ENCODE measurements around the gene STK11IP. TPM values are rescaled to one million over a fixed set of nuclear protein-coding genes. Genes with fewer than 3 reads are reported as not detected.

Gene STK11IP
- total and polyA plus RNA-seq, 2 of the 13 experiments (the other 11 are each of a cell fraction or from before 2014, with no cell fraction given), result 12.8 to 24.0 TPM

DNA sequence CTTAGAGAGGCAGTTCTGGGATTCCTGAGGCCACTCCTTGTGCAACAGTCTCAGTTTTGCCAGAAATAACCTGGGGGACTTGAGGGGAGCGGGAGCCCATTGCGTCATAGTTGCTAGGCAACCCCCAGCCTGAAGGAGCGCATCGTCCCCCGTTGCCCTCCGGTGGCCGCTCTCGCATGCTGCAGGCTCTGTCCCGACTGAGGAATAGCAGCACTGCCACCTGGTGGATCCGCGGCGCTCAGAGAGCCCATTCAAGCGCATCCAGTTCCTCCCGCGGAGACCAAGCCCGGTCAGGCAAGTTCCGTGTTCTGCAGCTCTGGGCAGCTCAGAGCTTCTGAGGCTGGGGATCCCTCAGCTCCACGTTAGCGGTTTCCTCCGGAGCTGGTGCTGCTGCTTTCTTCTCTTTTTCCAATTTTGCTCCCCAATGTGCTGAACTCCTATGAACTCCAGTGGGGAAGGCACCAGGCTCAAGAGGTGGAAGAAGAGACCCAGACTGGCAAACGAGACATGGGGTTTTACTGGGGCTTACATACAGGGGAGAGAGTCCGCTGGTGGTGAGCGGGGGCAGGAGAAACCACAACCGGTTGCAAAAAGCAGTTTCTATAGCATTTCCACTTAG lies 44.9 kb downstream of the STK11IP start (continued):
- TF ChIP-seq, protein P1, sequence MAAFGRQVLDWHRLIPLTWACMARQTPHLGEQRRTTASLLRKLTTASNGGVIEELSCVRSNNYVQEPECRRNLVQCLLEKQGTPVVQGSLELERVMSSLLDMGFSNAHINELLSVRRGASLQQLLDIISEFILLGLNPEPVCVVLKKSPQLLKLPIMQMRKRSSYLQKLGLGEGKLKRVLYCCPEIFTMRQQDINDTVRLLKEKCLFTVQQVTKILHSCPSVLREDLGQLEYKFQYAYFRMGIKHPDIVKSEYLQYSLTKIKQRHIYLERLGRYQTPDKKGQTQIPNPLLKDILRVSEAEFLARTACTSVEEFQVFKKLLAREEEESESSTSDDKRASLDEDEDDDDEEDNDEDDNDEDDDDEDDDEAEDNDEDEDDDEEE (CRISPR knock-in tag; IDR thresholded peaks at IDR 0.05), result peak; percentile 83; the same call in 1 of the 2 replicates
- TF ChIP-seq ETV6 (CRISPR knock-in tag; conservative IDR thresholded peaks at IDR 0.05), result peak; percentile 71; the same call in 1 of the 2 replicates
- TF ChIP-seq, protein P2, sequence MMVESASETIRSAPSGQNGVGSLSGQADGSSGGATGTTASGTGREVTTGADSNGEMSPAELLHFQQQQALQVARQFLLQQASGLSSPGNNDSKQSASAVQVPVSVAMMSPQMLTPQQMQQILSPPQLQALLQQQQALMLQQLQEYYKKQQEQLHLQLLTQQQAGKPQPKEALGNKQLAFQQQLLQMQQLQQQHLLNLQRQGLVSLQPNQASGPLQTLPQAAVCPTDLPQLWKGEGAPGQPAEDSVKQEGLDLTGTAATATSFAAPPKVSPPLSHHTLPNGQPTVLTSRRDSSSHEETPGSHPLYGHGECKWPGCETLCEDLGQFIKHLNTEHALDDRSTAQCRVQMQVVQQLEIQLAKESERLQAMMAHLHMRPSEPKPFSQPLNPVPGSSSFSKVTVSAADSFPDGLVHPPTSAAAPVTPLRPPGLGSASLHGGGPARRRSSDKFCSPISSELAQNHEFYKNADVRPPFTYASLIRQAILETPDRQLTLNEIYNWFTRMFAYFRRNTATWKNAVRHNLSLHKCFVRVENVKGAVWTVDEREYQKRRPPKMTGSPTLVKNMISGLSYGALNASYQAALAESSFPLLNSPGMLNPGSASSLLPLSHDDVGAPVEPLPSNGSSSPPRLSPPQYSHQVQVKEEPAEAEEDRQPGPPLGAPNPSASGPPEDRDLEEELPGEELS (CRISPR knock-in tag; IDR thresholded peaks at IDR 0.05), result peak; percentile 59
- TF ChIP-seq THYN1 (CRISPR knock-in tag; IDR thresholded peaks at IDR 0.05; ENCODE audit: borderline replicate concordance, low read depth), result no peak
- peak; percentile 94; the same call in 1 of the 2 replicates for TF ChIP-seq ZNF788 (CRISPR knock-in tag; IDR thresholded peaks at IDR 0.05; ENCODE audit: borderline replicate concordance)
- TF ChIP-seq DR1 (CRISPR knock-in tag; IDR thresholded peaks at IDR 0.05), result no peak
- TF ChIP-seq GPN1 (CRISPR knock-in tag; IDR thresholded peaks at IDR 0.05; ENCODE audit: borderline replicate concordance), result no peak; the same call in 1 of the 2 replicates
- no peak; the same call in 1 of the 2 replicates for TF ChIP-seq ZNF782 (CRISPR knock-in tag; IDR thresholded peaks at IDR 0.05; ENCODE audit: borderline replicate concordance)
- peak; percentile 97 for TF ChIP-seq ZNF619 (CRISPR knock-in tag; IDR thresholded peaks at IDR 0.05)
- peak; percentile 90 for TF ChIP-seq ELF3 (CRISPR knock-in tag; IDR thresholded peaks at IDR 0.05)
- TF ChIP-seq ZNF121 (CRISPR knock-in tag; IDR thresholded peaks at IDR 0.05), result no peak; the same call in 1 of the 2 replicates
- TF ChIP-seq ZNF292 (CRISPR knock-in tag; IDR thresholded peaks at IDR 0.05; ENCODE audit: borderline replicate concordance, low read depth), result 0 out of 2 replicates have a peak, but pooled peaks have one; percentile 59
- peak; percentile 71; the same call in 1 of the 2 replicates for TF ChIP-seq ZNF317 (CRISPR knock-in tag; IDR thresholded peaks at IDR 0.05)
- TF ChIP-seq SMAD1 (CRISPR knock-in tag; IDR thresholded peaks at IDR 0.05; ENCODE audit: borderline replicate concordance, low read depth), result no peak
- TF ChIP-seq NFKBIZ (CRISPR knock-in tag; IDR thresholded peaks at IDR 0.05), result peak; percentile 84
- TF ChIP-seq, protein P3, sequence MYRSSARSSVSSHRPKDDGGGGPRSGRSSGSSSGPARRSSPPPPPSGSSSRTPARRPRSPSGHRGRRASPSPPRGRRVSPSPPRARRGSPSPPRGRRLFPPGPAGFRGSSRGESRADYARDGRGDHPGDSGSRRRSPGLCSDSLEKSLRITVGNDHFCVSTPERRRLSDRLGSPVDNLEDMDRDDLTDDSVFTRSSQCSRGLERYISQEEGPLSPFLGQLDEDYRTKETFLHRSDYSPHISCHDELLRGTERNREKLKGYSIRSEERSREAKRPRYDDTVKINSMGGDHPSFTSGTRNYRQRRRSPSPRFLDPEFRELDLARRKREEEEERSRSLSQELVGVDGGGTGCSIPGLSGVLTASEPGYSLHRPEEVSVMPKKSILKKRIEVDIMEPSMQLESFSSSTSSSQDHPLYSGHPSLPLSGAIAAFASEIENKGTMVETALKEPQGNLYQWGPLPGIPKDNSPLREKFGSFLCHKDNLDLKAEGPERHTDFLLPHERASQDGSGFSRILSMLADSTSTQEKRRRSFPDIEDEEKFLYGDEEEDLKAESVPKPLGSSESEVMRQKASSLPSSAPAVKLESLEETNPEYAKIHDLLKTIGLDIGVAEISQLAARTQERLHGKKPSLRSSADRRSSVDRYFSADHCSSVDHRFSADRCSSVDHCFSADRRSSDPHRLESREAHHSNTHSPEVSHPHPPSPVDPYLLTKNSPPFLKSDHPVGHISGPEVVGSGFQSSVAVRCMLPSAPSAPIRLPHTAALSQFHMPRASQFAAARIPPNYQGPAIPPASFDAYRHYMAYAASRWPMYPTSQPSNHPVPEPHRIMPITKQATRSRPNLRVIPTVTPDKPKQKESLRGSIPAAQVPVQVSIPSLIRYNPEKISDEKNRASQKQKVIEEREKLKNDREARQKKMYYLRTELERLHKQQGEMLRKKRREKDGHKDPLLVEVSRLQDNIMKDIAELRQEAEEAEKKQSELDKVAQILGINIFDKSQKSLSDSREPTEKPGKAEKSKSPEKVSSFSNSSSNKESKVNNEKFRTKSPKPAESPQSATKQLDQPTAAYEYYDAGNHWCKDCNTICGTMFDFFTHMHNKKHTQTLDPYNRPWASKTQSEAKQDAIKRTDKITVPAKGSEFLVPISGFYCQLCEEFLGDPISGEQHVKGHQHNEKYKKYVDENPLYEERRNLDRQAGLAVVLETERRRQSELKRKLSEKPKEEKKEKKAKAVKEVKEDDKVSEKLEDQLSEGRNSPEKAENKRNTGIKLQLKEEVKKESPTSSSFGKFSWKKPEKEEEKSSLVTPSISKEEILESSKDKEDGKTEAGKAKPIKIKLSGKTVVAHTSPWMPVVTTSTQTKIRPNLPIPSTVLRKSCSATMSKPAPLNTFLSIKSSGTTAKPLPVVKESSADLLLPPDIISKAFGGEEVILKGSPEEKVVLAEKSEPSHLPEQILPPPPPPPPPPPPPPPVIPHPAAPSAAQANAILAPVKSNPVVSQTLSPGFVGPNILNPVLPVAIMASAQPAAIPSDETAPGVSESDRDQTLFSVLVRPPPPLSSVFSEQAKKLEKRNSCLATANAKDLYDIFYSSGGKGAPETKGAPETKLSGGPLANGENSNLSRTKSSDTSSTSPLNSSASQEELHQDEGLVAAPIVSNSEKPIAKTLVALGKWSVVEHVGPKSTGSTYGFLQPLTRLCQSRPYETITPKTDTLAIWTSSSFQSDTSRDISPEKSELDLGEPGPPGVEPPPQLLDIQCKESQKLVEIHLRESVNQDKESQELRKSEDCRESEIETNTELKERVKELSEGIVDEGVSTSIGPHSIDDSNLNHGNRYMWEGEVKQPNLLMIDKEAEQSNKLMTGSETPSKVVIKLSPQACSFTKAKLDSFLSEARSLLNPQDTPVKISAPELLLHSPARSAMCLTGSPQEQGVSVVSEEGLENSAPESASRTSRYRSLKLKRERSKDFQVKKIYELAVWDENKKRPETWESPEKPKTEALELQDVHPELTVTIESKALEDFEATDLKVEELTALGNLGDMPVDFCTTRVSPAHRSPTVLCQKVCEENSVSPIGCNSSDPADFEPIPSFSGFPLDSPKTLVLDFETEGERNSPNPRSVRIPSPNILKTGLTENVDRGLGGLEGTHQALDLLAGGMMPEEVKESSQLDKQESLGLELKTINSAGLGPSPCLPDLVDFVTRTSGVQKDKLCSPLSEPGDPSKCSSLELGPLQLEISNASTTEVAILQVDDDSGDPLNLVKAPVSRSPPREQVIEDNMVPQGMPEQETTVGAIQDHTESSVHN (CRISPR knock-in tag; IDR thresholded peaks at IDR 0.05), result no peak
- no peak for TF ChIP-seq ZNF510 (CRISPR knock-in tag; IDR thresholded peaks at IDR 0.05; ENCODE audit: low read depth)
- TF ChIP-seq ZNF670 (CRISPR knock-in tag; IDR thresholded peaks at IDR 0.05; ENCODE audit: borderline replicate concordance), result no peak
- 0 out of 2 replicates have a peak, but pooled peaks have one; percentile 33 for TF ChIP-seq RBAK (CRISPR knock-in tag; IDR thresholded peaks at IDR 0.05)

Measured in HepG2 (cell line).